Activated gamma-delta T cell (primary cell): ENCODE results near the gene PDK4.
"Not testable (repeated sequence)": the region's sequence is repeated elsewhere in the genome, so short reads cannot be mapped to it uniquely, and the experiment has no call there.

Source experiments
- DNase-seq: peaks from one replicate; lab custom pipeline; 2025; lab: John Stamatoyannopoulos, UW

PDK4 gene

GRCh38 chr7:95569720-95570119 is 26.6 kb downstream of the PDK4 start:
- no peak for DNase-seq

GRCh38 chr7:95560674-95561073 is 35.6 kb downstream of the PDK4 start:
- DNase-seq = no peak

DNA sequence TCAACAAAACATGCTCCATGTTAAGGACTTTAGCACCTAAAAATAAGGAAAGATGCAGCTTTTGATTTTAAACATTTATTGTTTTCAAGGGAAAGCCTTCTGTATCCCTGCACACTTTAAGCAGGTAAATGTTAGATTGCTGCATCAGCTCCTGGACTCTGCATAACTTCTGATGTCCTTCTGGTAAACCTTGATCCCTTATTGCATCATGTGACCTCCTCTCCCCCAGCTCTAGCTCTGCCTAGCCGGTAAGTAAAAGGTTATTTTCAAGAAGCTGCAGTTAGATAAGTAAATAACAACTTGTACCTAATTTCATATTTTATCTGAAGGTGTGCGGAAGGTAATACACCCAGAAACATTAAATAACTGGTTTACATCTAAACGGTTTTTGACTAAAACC is 37.5 kb downstream of the PDK4 start:
- no peak for DNase-seq

- no peak for DNase-seq
Observed at GRCh38 chr7:95556777-95557176, 39.5 kb downstream of the PDK4 start.

- DNase-seq = no peak
Observed at GRCh38 chr7:95553939-95554338, 42.4 kb downstream of the PDK4 start.

- not testable (repeated sequence) for DNase-seq
Observed at GRCh38 chr7:95552010-95552926, 44.0 kb downstream of the PDK4 start.

GRCh38 chr7:95550546-95550945 is 45.8 kb downstream of the PDK4 start:
- DNase-seq = no peak

DNA sequence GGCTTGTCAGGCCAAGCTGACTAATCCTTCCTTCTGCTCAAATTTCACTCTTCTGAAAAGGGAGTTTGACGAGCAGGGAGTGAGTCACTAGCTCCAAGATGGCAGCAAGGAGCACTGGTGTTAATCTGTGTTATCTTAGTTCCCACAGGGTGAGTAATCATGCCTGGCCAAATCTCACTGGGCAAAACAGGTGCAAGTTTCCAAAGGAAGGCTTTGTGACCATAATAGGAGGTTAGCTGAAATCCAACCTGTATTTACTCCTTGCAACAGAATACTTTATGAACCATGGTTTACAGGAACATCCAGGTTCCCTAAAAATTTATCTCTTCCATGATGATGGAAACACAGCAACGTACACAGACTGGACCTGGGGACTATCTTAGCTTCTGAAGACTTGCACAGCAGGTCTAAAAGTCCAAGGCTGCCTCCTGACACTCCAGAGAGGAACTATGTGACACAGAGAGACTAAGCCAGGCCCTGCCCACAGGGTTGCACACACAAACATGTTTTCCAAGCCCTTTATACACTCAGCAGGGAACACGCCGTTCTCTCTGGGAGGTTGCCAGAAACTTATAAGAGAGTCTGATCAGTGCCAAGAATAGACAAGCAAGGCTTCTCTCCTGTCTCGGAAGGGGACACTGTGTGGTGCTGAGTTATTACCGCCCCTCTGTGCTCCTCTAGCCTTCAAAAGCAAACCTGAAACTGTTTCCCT is 46.3 kb downstream of the PDK4 start:
- DNase-seq = no peak

GRCh38 chr7:95547361-95548348 is 48.7 kb downstream of the PDK4 start:
- no peak for DNase-seq

DNA sequence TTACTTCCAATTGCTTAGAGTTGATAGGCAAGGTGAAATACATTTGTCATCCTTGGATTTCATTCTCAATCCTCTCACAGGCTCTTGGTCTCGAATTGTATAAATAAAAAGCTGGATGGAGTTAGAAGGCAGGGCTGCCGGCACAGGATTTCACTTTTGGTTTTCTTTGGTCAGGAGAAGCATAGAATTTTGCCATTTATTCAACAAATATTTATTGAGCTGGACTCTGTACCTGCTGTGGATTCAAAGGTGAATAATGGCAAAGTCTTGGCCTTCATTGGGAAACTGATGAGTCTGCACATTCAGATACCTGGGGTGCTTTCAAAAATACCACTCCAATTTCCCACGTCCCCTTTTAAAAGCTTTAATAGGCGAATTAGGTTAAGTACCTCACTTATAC is 49.7 kb downstream of the PDK4 start:
- no peak for DNase-seq

GRCh38 chr7:95545673-95546072 is 50.6 kb downstream of the PDK4 start:
- DNase-seq = no peak

DNA sequence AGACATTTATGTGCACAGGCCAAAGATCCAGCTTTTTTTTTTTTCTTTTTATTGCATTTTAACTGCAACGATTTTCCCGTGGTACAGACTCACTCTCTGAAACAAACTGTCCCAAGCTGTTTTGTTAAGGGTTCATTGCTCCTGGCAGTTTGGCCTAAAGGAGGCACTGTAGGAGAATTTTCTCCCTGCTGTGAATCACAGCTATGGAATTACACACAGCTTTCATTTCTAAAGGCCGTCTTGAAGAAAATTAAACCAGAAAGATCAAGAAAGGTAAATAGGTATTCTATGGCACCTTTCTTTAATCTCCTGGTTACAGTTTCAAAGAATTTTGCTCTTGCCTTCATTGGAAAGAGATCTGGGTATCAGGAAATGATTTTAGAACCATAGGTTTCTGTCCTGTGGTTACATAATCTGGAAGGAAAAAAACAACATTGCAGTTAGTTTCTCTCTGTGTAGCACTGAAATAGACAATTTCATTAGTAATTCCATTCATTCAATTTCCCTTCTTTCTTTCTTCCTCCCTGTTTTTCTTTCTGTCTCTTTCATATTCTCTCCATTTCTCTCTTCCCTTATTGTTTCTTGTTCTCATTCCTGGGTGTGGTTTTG is 51.2 kb downstream of the PDK4 start:
- DNase-seq = no peak

- DNase-seq = no peak
Observed at GRCh38 chr7:95544171-95544570, 52.1 kb downstream of the PDK4 start.

- no peak for DNase-seq
Observed at GRCh38 chr7:95543312-95543711, 53.0 kb downstream of the PDK4 start.

GRCh38 chr7:95540366-95540765 is 56.0 kb downstream of the PDK4 start:
- DNase-seq = no peak

GRCh38 chr7:95539426-95539825 is 56.9 kb downstream of the PDK4 start:
- no peak for DNase-seq

DNA sequence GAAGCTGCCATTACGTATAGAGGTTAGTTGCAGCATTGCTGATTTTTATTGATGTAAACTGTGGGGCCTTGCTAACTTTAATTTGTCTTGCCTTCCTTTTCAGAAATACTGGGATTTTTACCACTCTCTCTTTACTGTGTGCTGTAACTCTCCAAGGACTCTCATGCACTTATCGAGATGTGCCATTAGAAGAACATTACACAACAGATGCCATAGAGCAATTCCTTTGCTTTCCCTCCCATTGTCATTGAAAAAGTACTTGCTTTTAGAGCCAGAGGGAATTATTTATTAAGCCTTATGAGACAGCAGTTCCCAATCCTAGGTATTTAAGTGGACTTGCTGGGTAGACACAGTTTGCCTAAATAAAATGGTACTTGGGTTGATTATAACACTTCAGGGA is 58.8 kb downstream of the PDK4 start:
- no peak for DNase-seq

GRCh38 chr7:95536656-95537311 is 59.5 kb downstream of the PDK4 start:
- DNase-seq = no peak

GRCh38 chr7:95535662-95536061 is 60.7 kb downstream of the PDK4 start:
- no peak for DNase-seq

- no peak for DNase-seq
Observed at GRCh38 chr7:95534796-95535195, 61.5 kb downstream of the PDK4 start.
